Mononuclear cell (primary cell): ENCODE measurements around the gene CCDC195. TPM values are rescaled to one million over a fixed set of nuclear protein-coding genes. Genes with fewer than 3 reads are reported as not detected.

Experiments used
- H3K27me3 ChIP-seq: 2 replicates; pipeline ENCODE4 v1.6.0; 2011; ENCODE audit warnings: low read length, control low read depth; ENCODE audit not compliant: insufficient read depth
- H3K4me1 ChIP-seq: 2 replicates; pipeline ENCODE4 v1.5.1; 2011; ENCODE audit warnings: mild to moderate bottlenecking, low read length, control low read depth; ENCODE audit not compliant: insufficient read depth
- H3K4me3 ChIP-seq: 2 replicates; pipeline ENCODE4 v1.5.1; 2011; ENCODE audit warnings: mild to moderate bottlenecking, low read length, moderate library complexity
- H3K9me3 ChIP-seq: 2 replicates; pipeline ENCODE4 v1.5.1; 2011; ENCODE audit warnings: low read depth, mild to moderate bottlenecking, control low read depth, low read length
- total RNA-seq: library from RNA; depleted of rRNA; stranded (reverse); fragments of >200 nt; gene quantifications from one replicate; pipeline ENCODE4 v1.2.3, GENCODE V29; 2012

The CCDC195 gene
- total RNA-seq, 1 donor = not detected

DNA sequence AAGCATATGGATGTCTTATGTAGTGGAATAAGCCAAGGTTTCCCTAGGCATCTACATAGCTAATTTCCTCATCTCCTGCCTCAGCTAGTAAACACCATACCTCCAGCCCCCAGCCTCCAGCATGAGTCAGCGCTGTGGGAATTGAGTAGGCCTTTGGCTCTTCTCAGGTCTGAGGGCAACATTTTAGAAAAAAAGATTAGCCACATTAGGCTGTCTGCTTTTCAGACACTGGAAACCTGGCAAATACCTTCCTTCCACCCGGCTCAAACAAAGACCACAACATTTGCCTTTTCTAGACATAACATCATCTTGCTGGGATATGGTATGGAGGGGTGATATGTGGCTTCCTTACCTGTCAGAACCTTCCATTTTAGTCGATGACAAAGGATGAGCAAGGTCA, 6.1 kb upstream of the CCDC195 start:
- Histone ChIP-seq H3K4me3 (no peak overlapping the region), H3K9me3 (no peaks in the 10 kb centered on the region), H3K4me1 (no peaks in the 10 kb centered on the region), H3K27me3 (no peaks in the 10 kb centered on the region)

DNA sequence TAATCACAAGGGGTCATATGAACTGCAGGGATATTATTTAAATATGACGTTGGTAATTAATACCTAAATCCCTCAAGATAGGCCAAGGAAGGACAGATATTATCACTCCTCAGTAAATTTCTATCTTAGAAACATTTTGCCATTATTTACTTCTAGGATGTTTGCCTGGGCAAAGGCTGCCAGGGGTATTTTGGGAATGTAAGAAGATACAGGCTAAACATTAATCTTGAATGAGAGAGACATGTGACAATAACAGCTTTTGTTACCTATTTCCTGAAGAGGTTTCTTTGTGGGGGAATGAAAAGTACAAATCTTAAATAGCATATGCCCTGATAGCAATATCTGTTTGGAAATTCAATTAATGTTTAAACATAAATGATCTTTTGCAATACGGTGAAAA, 756 bp upstream of the CCDC195 start:
- Histone ChIP-seq H3K9me3 (peaks cover 4% of the 10 kb centered on the region), H3K4me1 (no peaks in the 10 kb centered on the region), H3K27me3 (no peaks in the 10 kb centered on the region), H3K4me3 (no peak overlapping the region)

GRCh38 chr2:224711859-224712665, 4.1 kb downstream of the CCDC195 start:
- no peaks in the 10 kb centered on the region for H3K27me3 ChIP-seq
- H3K4me1 ChIP-seq = no peaks in the 10 kb centered on the region
- peaks cover 4% of the 10 kb centered on the region for H3K9me3 ChIP-seq
- H3K4me3 ChIP-seq = no peak overlapping the region

- peaks cover 4% of the 10 kb centered on the region for H3K9me3 ChIP-seq
- no peak overlapping the region for H3K4me3 ChIP-seq
- H3K27me3 ChIP-seq = no peaks in the 10 kb centered on the region
- H3K4me1 ChIP-seq = no peaks in the 10 kb centered on the region
These were observed 4.8 kb downstream of the CCDC195 start for GRCh38 chr2:224711381-224711780.

GRCh38 chr2:224709301-224709700, 6.9 kb downstream of the CCDC195 start:
- H3K9me3 ChIP-seq = peaks cover 4% of the 10 kb centered on the region
- no peak overlapping the region for H3K4me3 ChIP-seq
- H3K4me1 ChIP-seq = no peaks in the 10 kb centered on the region
- H3K27me3 ChIP-seq = no peaks in the 10 kb centered on the region

GRCh38 chr2:224694502-224694901, 21.7 kb downstream of the CCDC195 start:
- no peak overlapping the region for H3K4me3 ChIP-seq
- no peaks in the 10 kb centered on the region for H3K4me1 ChIP-seq
- H3K27me3 ChIP-seq = no peaks in the 10 kb centered on the region
- H3K9me3 ChIP-seq = no peaks in the 10 kb centered on the region

GRCh38 chr2:224691563-224691962, 24.6 kb downstream of the CCDC195 start:
- H3K27me3 ChIP-seq = no peaks in the 10 kb centered on the region
- no peaks in the 10 kb centered on the region for H3K9me3 ChIP-seq
- H3K4me1 ChIP-seq = no peaks in the 10 kb centered on the region
- no peak overlapping the region for H3K4me3 ChIP-seq

DNA sequence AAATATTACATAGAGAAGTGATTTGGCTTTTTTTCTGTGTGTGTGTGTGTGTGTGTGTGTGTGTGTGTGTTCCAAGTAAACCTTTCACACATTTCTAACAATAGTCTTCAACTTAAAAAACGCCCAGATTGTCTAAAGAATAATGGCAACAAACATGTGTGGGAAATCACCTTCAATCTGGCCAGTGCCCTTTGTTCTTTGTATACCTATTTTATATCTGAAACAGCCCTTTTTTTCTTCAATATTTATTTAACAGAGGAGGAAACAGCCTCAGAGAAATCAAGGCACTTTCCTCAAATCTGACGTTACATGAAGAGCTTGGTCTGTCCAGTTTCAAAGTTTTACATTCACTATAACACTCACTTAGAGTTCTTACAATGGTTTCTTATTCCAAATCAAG, 25.3 kb downstream of the CCDC195 start:
- Histone ChIP-seq H3K27me3 (no peaks in the 10 kb centered on the region), H3K4me1 (no peaks in the 10 kb centered on the region), H3K4me3 (no peak overlapping the region), H3K9me3 (no peaks in the 10 kb centered on the region)

- no peak overlapping the region for H3K4me3 ChIP-seq
- H3K27me3 ChIP-seq = no peaks in the 10 kb centered on the region
- no peaks in the 10 kb centered on the region for H3K4me1 ChIP-seq
- H3K9me3 ChIP-seq = no peaks in the 10 kb centered on the region
These were observed 26.6 kb downstream of the CCDC195 start for GRCh38 chr2:224689539-224689938.

- Histone ChIP-seq H3K9me3 (no peaks in the 10 kb centered on the region), H3K27me3 (no peaks in the 10 kb centered on the region), H3K4me1 (no peaks in the 10 kb centered on the region), H3K4me3 (no peak overlapping the region)
These were observed 27.2 kb downstream of the CCDC195 start for GRCh38 chr2:224688997-224689396.

DNA sequence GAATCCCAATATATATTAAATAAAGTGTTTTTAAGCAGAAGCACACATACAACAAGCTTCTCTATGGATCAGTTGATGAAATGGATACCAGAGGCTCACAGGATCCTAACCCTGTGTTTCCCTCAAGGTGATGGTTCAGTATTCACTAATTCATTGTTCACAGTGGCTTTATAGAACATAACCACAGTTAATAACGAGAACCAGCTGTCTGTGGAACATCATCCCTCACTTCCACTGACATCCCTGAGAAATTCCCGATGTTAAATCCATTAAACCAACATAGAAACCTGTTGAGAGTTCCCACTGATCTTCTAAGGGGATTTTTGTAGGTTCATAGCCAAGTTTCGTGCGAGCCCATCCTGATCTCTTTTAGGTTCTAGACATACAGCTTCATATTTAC, 29.0 kb downstream of the CCDC195 start:
- no peak overlapping the region for H3K4me3 ChIP-seq
- no peaks in the 10 kb centered on the region for H3K27me3 ChIP-seq
- H3K9me3 ChIP-seq = no peaks in the 10 kb centered on the region
- no peaks in the 10 kb centered on the region for H3K4me1 ChIP-seq

- no peaks in the 10 kb centered on the region for H3K27me3 ChIP-seq
- H3K4me3 ChIP-seq = no peak overlapping the region
- H3K4me1 ChIP-seq = no peaks in the 10 kb centered on the region
- no peaks in the 10 kb centered on the region for H3K9me3 ChIP-seq
These were observed 31.0 kb downstream of the CCDC195 start for GRCh38 chr2:224685121-224685520.

DNA sequence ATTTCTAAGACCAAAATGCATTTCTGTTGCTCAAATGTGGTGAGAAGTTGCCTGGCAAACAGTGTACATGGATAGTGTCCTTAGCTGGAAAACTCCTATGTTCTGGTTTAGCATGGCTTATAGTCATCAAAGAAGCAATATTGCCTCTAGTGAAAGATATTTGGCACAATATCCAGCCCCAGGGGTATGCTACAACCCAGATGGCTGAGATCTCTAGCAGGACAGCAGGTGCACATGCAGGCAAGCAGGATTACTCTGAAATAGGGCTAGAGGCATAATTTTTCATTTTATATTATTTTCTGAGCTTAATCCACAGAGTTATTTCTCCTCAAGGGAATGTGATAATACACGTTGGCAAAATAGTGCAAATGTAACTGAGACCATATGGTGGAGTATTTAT, 34.0 kb downstream of the CCDC195 start:
- Histone ChIP-seq H3K9me3 (no peaks in the 10 kb centered on the region), H3K27me3 (no peaks in the 10 kb centered on the region), H3K4me3 (no peak overlapping the region), H3K4me1 (no peaks in the 10 kb centered on the region)

DNA sequence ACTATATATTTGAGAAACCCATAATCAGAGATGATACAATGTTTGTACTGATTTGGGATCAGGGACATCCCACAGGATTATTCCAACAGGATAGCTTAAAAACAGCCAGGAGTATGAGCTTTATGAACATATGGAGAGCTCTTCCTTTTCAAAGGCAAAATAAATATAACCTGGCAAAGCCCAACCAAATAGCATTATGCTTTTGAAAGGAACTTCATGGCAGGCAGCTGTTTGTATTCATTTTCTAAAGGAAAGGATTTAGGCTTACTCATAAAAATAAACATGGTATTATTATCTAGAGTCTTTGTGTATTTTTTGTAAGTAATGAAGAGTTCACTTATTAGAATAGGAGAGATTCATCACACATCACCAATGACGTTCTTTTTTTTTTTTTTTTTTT, 44.4 kb downstream of the CCDC195 start:
- H3K9me3 ChIP-seq = no peaks in the 10 kb centered on the region
- H3K4me3 ChIP-seq = no peak overlapping the region
- no peaks in the 10 kb centered on the region for H3K27me3 ChIP-seq
- no peaks in the 10 kb centered on the region for H3K4me1 ChIP-seq

- H3K27me3 ChIP-seq = no peaks in the 10 kb centered on the region
- no peak overlapping the region for H3K4me3 ChIP-seq
- no peaks in the 10 kb centered on the region for H3K9me3 ChIP-seq
- H3K4me1 ChIP-seq = no peaks in the 10 kb centered on the region
These were observed 46.0 kb downstream of the CCDC195 start for GRCh38 chr2:224670203-224670602.

- H3K9me3 ChIP-seq = no peaks in the 10 kb centered on the region
- H3K4me3 ChIP-seq = no peak overlapping the region
- H3K27me3 ChIP-seq = no peaks in the 10 kb centered on the region
- H3K4me1 ChIP-seq = no peaks in the 10 kb centered on the region
These were observed 46.7 kb downstream of the CCDC195 start for GRCh38 chr2:224669449-224669848.
